ENCODE data around the gene HDGFL3. TPM values are rescaled to one million over a fixed set of nuclear protein-coding genes. Genes with fewer than 3 reads are reported as not detected.

HDGFL3 gene
- total RNA-seq, 1 donor from 2014 or later, result 27.7 TPM

DNA sequence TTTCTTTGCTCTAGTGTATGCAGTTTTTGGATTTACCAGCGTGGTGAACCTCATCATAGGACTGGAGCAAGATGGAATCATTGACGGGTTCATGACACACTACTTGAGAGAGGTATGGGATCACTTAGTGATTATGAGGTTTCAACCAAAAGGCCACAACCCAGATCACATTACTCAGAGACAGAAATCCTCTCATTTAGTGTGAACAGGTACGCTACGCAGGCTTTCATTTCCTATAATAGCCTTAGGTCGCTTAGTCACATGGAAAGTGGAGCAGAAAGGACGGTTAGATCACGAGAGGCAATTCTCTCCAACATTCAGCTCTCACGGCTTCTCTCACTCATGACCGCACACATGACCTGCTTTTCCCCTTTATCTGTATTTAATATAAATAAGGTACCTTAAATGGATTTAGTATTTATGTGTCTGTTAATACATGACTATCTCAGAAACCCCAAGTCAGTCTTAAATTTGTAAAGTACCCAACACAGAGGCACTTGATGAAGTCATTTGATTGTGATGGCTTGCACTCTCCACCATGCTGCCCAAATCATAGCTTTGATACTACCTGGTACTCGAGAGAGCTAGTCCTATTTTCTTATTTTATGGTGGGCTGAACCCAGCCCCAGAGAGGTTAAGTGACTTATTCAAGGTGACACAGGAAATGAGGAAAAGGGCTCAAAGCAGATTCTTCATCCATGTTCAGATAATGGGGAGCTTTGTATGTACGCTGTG is 91.6 kb downstream of the HDGFL3 start:
- H3K36me3 ChIP-seq, result no peaks in the 10 kb centered on the region
- TF ChIP-seq POLR2A (IDR thresholded peaks at IDR 0.05) (no peak), POLR2AphosphoS5 (IDR thresholded peaks at IDR 0.05; ENCODE audit: insufficient read depth in 1 of 2, low read depth in 1 of 2) (no peak), CTCF (IDR thresholded peaks at IDR 0.05) (no peak)
- H3K27me3 ChIP-seq, result no peaks in the 10 kb centered on the region
- intact Hi-C loops (cut with DNase I), result no loop called here
- H3K4me1 ChIP-seq, result no peaks in the 10 kb centered on the region
- H3K27ac ChIP-seq, result no peak overlapping the region
- no peaks in the 10 kb centered on the region for H3K9me3 ChIP-seq
- no peak for DNase-seq (ENCODE audit: extremely low spot score in 2 of 2)
- H3K4me3 ChIP-seq, result no peak overlapping the region

GRCh38 chr15:83115410-83115809 is 92.2 kb downstream of the HDGFL3 start:
- no peak for TF ChIP-seq POLR2AphosphoS5 (IDR thresholded peaks at IDR 0.05; ENCODE audit: insufficient read depth in 1 of 2, low read depth in 1 of 2)
- TF ChIP-seq CTCF (IDR thresholded peaks at IDR 0.05), result no peak
- no peak for TF ChIP-seq POLR2A (IDR thresholded peaks at IDR 0.05)
- intact Hi-C loops (cut with DNase I), result no loop called here
- no peaks in the 10 kb centered on the region for H3K27me3 ChIP-seq
- no peak overlapping the region for H3K4me3 ChIP-seq
- no peak overlapping the region for H3K27ac ChIP-seq
- no peaks in the 10 kb centered on the region for H3K36me3 ChIP-seq
- H3K9me3 ChIP-seq, result no peaks in the 10 kb centered on the region
- DNase-seq (ENCODE audit: extremely low spot score in 2 of 2), result no peak
- H3K4me1 ChIP-seq, result no peaks in the 10 kb centered on the region

- no peaks in the 10 kb centered on the region for H3K4me1 ChIP-seq
- H3K36me3 ChIP-seq, result no peaks in the 10 kb centered on the region
- DNase-seq (ENCODE audit: extremely low spot score in 2 of 2), result no peak
- H3K9me3 ChIP-seq, result no peaks in the 10 kb centered on the region
- H3K4me3 ChIP-seq, result no peak overlapping the region
- H3K27me3 ChIP-seq, result no peaks in the 10 kb centered on the region
- intact Hi-C loops (cut with DNase I), result no loop called here
- H3K27ac ChIP-seq, result no peak overlapping the region
- no peak for TF ChIP-seq CTCF (IDR thresholded peaks at IDR 0.05)
- TF ChIP-seq POLR2A (IDR thresholded peaks at IDR 0.05), result no peak
- TF ChIP-seq POLR2AphosphoS5 (IDR thresholded peaks at IDR 0.05; ENCODE audit: insufficient read depth in 1 of 2, low read depth in 1 of 2), result no peak
Measured at GRCh38 chr15:83114856-83115255, 92.8 kb downstream of the HDGFL3 start.

GRCh38 chr15:83113881-83114674 is 93.5 kb downstream of the HDGFL3 start:
- intact Hi-C loops (cut with DNase I), result no loop called here
- Histone ChIP-seq H3K4me3 (no peak overlapping the region), H3K27ac (no peak overlapping the region), H3K36me3 (no peaks in the 10 kb centered on the region), H3K9me3 (no peaks in the 10 kb centered on the region), H3K4me1 (no peaks in the 10 kb centered on the region), H3K27me3 (no peaks in the 10 kb centered on the region)
- peak in 1 of 2 donors; percentile 88 for DNase-seq (ENCODE audit: extremely low spot score in 2 of 2)
- no peak for TF ChIP-seq POLR2A (IDR thresholded peaks at IDR 0.05)
- TF ChIP-seq POLR2AphosphoS5 (IDR thresholded peaks at IDR 0.05; ENCODE audit: insufficient read depth in 1 of 2, low read depth in 1 of 2), result no peak
- TF ChIP-seq CTCF (IDR thresholded peaks at IDR 0.05), result no peak

GRCh38 chr15:83112956-83113299 is 94.7 kb downstream of the HDGFL3 start:
- Histone ChIP-seq H3K27ac (no peak overlapping the region), H3K27me3 (peaks cover 7% of the 10 kb centered on the region), H3K9me3 (no peaks in the 10 kb centered on the region), H3K4me3 (no peak overlapping the region), H3K36me3 (no peaks in the 10 kb centered on the region), H3K4me1 (peaks cover 6% of the 10 kb centered on the region)
- intact Hi-C loops (cut with DNase I), result no loop called here
- peak in 1 of 2 donors; percentile 46 for DNase-seq (ENCODE audit: extremely low spot score in 2 of 2)
- TF ChIP-seq CTCF (IDR thresholded peaks at IDR 0.05) (no peak), POLR2A (IDR thresholded peaks at IDR 0.05) (no peak), POLR2AphosphoS5 (IDR thresholded peaks at IDR 0.05; ENCODE audit: insufficient read depth in 1 of 2, low read depth in 1 of 2) (no peak)
